Right cardiac atrium (tissue), 5 donors: ENCODE results near the gene CCDC80. TPM values are rescaled to one million over a fixed set of nuclear protein-coding genes. Genes with fewer than 3 reads are reported as not detected.
A peak's percentile ranks its signal among the peaks of the same experiment; 100 is the strongest.

Experiments used
- ATAC-seq, 2 donors: fragments of 200-7000 bp; cut with Tn5 transposase; one replicate each; pipeline versions ENCODE4 v1.8.0 to v1.9.1; 2020; ENCODE audit warnings: moderate library complexity in 2 of 2, mild to moderate bottlenecking in 1 of 2
- DNase-seq, 3 donors: peaks; one replicate each; pipeline ENCODE4 v3.0.0-alpha.2; 2020
- H3K27ac ChIP-seq: one replicate; pipeline ENCODE4 v1.5.1; 2013; ENCODE audit warnings: mild to moderate bottlenecking, low read length, control low read depth, moderate library complexity
- H3K27me3 ChIP-seq: one replicate; pipeline ENCODE4 v1.6.1; 2013; ENCODE audit not compliant: control insufficient read depth, insufficient read depth
- H3K4me1 ChIP-seq: one replicate; pipeline ENCODE4 v1.6.1; 2013; ENCODE audit warnings: low read length; ENCODE audit not compliant: control insufficient read depth, insufficient read depth
- H3K4me3 ChIP-seq: one replicate; pipeline ENCODE4 v1.5.1; 2013; ENCODE audit warnings: low read length, control low read depth
- H3K9me3 ChIP-seq: one replicate; pipeline ENCODE4 v1.6.1; 2013; ENCODE audit warnings: low read length; ENCODE audit not compliant: control insufficient read depth
- WGBS: extraction: QIAGEN DNeasy Blood & Tissue Kit; methylation state at CpG from one replicate; pipeline ENCODE4 v1.1.7; 2013; 5-methylcytosine and 5-hydroxymethylcytosine counted together
- intact Hi-C, 4 donors: fragments of 100-400 bp; cut with DNase I; formaldehyde crosslinking; loops; one replicate each; pipeline versions ENCODE4 v1.11.0 to v1.14.0; 2022 to 2023
- polyA plus RNA-seq: library from polyadenylated mRNA; stranded (reverse); fragments of 200-250 nt; gene quantifications from one replicate; pipeline ENCODE4 v1.2.3, GENCODE V29; 2013
- total RNA-seq, 4 donors: library from RNA; stranded (reverse); fragmentation: NEBNext Ultra II Directional; extraction: Animal tissue kit (Norgen Biotek cat#: 25700); gene quantifications; one replicate each; pipeline ENCODE4 v1.2.1, GENCODE V29; 2021
- donor health status: healthy with polysubstance abuse.
- donor health status: DM: no; HTN: yes; CAD: no.
- donor health status: DM: no; HTN: no; CAD: no.
- donor health status: DM: no; HTN: yes; CAD: no; lungs with severe emphysema.
- donor health status: DM: yes; HTN: yes; CAD: no.

CCDC80 gene
- total and polyA plus RNA-seq, 5 donors, result 20.3 to 187 (median 124) TPM

- H3K27me3 ChIP-seq, result no peaks in the 10 kb centered on the region
- WGBS, result 85% methylated on average over 5 of the region's 5 CpGs
- H3K27ac ChIP-seq, result no peak overlapping the region
- no peak overlapping the region for H3K4me3 ChIP-seq
- DNase-seq (no peak), ATAC-seq (no peak)
- intact Hi-C loops, result no loop called here
- H3K9me3 ChIP-seq, result no peaks in the 10 kb centered on the region
- H3K4me1 ChIP-seq, result no peaks in the 10 kb centered on the region
Observed at GRCh38 chr3:112654492-112654891, 13.5 kb upstream of the CCDC80 start.

GRCh38 chr3:112653881-112654300 lies 12.9 kb upstream of the CCDC80 start:
- WGBS, result 56% methylated on average over 5 of the region's 5 CpGs
- intact Hi-C loops, result no loop called here
- Histone ChIP-seq H3K4me3 (no peak overlapping the region), H3K4me1 (no peaks in the 10 kb centered on the region), H3K9me3 (no peaks in the 10 kb centered on the region), H3K27me3 (no peaks in the 10 kb centered on the region), H3K27ac (peak overlapping the region; percentile 78)
- ATAC-seq (peak; percentile 81 to 90), DNase-seq (peak; percentile 54 to 78 (median 73))

- 70% methylated on average over 5 of the region's 5 CpGs for WGBS
- peak overlapping the region; percentile 35 for H3K27ac ChIP-seq
- H3K27me3 ChIP-seq, result no peaks in the 10 kb centered on the region
- no peak overlapping the region for H3K4me3 ChIP-seq
- intact Hi-C loops, result no loop called here
- DNase-seq, result peak in 2 of 3 donors; percentile 30 to 60
- H3K9me3 ChIP-seq, result no peaks in the 10 kb centered on the region
- H3K4me1 ChIP-seq, result no peaks in the 10 kb centered on the region
- peak; percentile 86 to 95 for ATAC-seq
Observed at GRCh38 chr3:112653209-112653871, 12.4 kb upstream of the CCDC80 start.

- Histone ChIP-seq H3K27ac (no peak overlapping the region), H3K9me3 (no peaks in the 10 kb centered on the region), H3K27me3 (no peaks in the 10 kb centered on the region), H3K4me3 (no peak overlapping the region), H3K4me1 (no peaks in the 10 kb centered on the region)
- ATAC-seq (no peak), DNase-seq (no peak)
- intact Hi-C loops, result no loop called here
- 92% methylated on average over 2 of the region's 2 CpGs for WGBS
Observed at GRCh38 chr3:112651516-112651915, 10.6 kb upstream of the CCDC80 start.

- intact Hi-C loops, result no loop called here
- 87% methylated on average over 3 of the region's 3 CpGs for WGBS
- ATAC-seq (no peak), DNase-seq (no peak)
- Histone ChIP-seq H3K9me3 (no peaks in the 10 kb centered on the region), H3K27me3 (no peaks in the 10 kb centered on the region), H3K27ac (no peak overlapping the region), H3K4me3 (no peak overlapping the region), H3K4me1 (no peaks in the 10 kb centered on the region)
Observed at GRCh38 chr3:112651071-112651470, 10.1 kb upstream of the CCDC80 start.

GRCh38 chr3:112650482-112650881 lies 9.5 kb upstream of the CCDC80 start:
- WGBS, result 75% methylated on average over 3 of the region's 3 CpGs
- Histone ChIP-seq H3K27ac (no peak overlapping the region), H3K9me3 (no peaks in the 10 kb centered on the region), H3K27me3 (no peaks in the 10 kb centered on the region), H3K4me3 (no peak overlapping the region), H3K4me1 (no peaks in the 10 kb centered on the region)
- intact Hi-C loops, result no loop called here
- DNase-seq (no peak), ATAC-seq (no peak)

GRCh38 chr3:112649478-112649735 lies 8.5 kb upstream of the CCDC80 start:
- Histone ChIP-seq H3K4me1 (no peaks in the 10 kb centered on the region), H3K27ac (no peak overlapping the region), H3K4me3 (no peak overlapping the region), H3K27me3 (no peaks in the 10 kb centered on the region), H3K9me3 (no peaks in the 10 kb centered on the region)
- no peak for DNase-seq
- ATAC-seq, result no peak
- intact Hi-C loops, result loop anchor here in 1 of 4 donors (10.0 kb wide), 1 partner anchor 335 kb away; no protein-coding TSS in a partner anchor
- WGBS, result 84% methylated on average over 1 of the region's 1 CpG

- no peaks in the 10 kb centered on the region for H3K9me3 ChIP-seq
- DNase-seq (peak in 1 of 3 donors; percentile 54), ATAC-seq (peak; percentile 50 to 59)
- no peak overlapping the region for H3K4me3 ChIP-seq
- H3K27ac ChIP-seq, result no peak overlapping the region
- intact Hi-C loops, result loop anchor here in 1 of 4 donors (10.0 kb wide), 1 partner anchor 338 kb away; no protein-coding TSS in a partner anchor
- WGBS, result 39% methylated on average over 5 of the region's 5 CpGs
- no peaks in the 10 kb centered on the region for H3K4me1 ChIP-seq
- H3K27me3 ChIP-seq, result no peaks in the 10 kb centered on the region
Observed at GRCh38 chr3:112647122-112647521, 6.2 kb upstream of the CCDC80 start.

- Histone ChIP-seq H3K9me3 (no peaks in the 10 kb centered on the region), H3K4me3 (no peak overlapping the region), H3K4me1 (no peaks in the 10 kb centered on the region), H3K27ac (peak overlapping the region; percentile 31), H3K27me3 (no peaks in the 10 kb centered on the region)
- ATAC-seq (no peak), DNase-seq (no peak)
- intact Hi-C loops, result loop anchor here in 1 of 4 donors (10.0 kb wide), 1 partner anchor 338 kb away; no protein-coding TSS in a partner anchor
- WGBS, result 73% methylated on average over 7 of the region's 7 CpGs
Observed at GRCh38 chr3:112646623-112647022, 5.7 kb upstream of the CCDC80 start.

- H3K27me3 ChIP-seq, result no peaks in the 10 kb centered on the region
- WGBS, result 88% methylated on average over 4 of the region's 4 CpGs
- DNase-seq (peak in 1 of 3 donors; percentile 36), ATAC-seq (no peak)
- intact Hi-C loops, result loop anchor here (5.0 to 10.0 kb wide), 4 partner anchors 168 to 340 kb away; partner anchors contain the start of gene CD200R1 (in 1 of the 4)
- H3K27ac ChIP-seq, result no peak overlapping the region
- H3K9me3 ChIP-seq, result no peaks in the 10 kb centered on the region
- H3K4me1 ChIP-seq, result no peaks in the 10 kb centered on the region
- no peak overlapping the region for H3K4me3 ChIP-seq
Observed at GRCh38 chr3:112644453-112644852, 3.5 kb upstream of the CCDC80 start.

GRCh38 chr3:112643621-112644240 lies 2.8 kb upstream of the CCDC80 start:
- DNase-seq (no peak), ATAC-seq (no peak)
- H3K4me3 ChIP-seq, result no peak overlapping the region
- H3K9me3 ChIP-seq, result no peaks in the 10 kb centered on the region
- 73% methylated on average over 3 of the region's 3 CpGs for WGBS
- no peak overlapping the region for H3K27ac ChIP-seq
- no peaks in the 10 kb centered on the region for H3K4me1 ChIP-seq
- intact Hi-C loops, result loop anchor here (5.0 to 10.0 kb wide), 4 partner anchors 169 to 341 kb away; partner anchors contain the start of gene CD200R1 (in 1 of the 4)
- H3K27me3 ChIP-seq, result no peaks in the 10 kb centered on the region
